Prostate gland (tissue), 2 donors: ENCODE data around the gene HSF2. TPM values are rescaled to one million over a fixed set of nuclear protein-coding genes. Genes with fewer than 3 reads are reported as not detected.

Experiments
- DNase-seq: peaks from one replicate; pipeline ENCODE4 v3.0.0-alpha.2; 2019; ENCODE audit warnings: low spot score
- H3K27ac ChIP-seq, 2 donors: fragments of 200-600 bp; sonication (generic); 2 replicates each; pipeline ENCODE4 v1.5.1; 2017 to 2019
- H3K27me3 ChIP-seq: fragments of 200-600 bp; sonication (generic); replicated peaks from 2 replicates; pipeline ENCODE4 v1.5.1; 2019; ENCODE audit not compliant: insufficient read depth
- H3K36me3 ChIP-seq, 2 donors: fragments of 200-600 bp; sonication (generic); 1 replicate in 1 of 2; 2 replicates in 1 of 2; pipeline versions ENCODE4 v1.5.1 to v1.8.1; 2017 to 2019
- H3K4me1 ChIP-seq: fragments of 200-600 bp; sonication (generic); replicated peaks from 2 replicates; pipeline ENCODE4 v1.5.1; 2019
- H3K4me3 ChIP-seq, 2 donors: fragments of 200-600 bp; sonication (generic); 2 replicates each; pipeline ENCODE4 v1.5.1; 2017 to 2019
- H3K9me3 ChIP-seq: fragments of 200-600 bp; sonication (generic); 2 replicates; pipeline ENCODE4 v1.5.1; 2017
- POLR2A ChIP-seq: fragments of 450-650 bp; IDR thresholded peaks from one replicate; pipeline ENCODE4 v1.6.1; 2016; ENCODE audit warnings: antibody characterized with exemption, mild to moderate bottlenecking
- POLR2AphosphoS5 ChIP-seq: sonication (generic); formaldehyde crosslinking; IDR thresholded peaks from one replicate; pipeline ENCODE4 v1.6.1; 2017; ENCODE audit warnings: antibody characterized with exemption
- WGBS: methylation state at CpG from one replicate; pipeline ENCODE4 v1.1.5; 2018; 5-methylcytosine and 5-hydroxymethylcytosine counted together
- intact Hi-C: fragments of 100-400 bp; cut with DNase I; formaldehyde crosslinking; loops from one replicate; pipeline ENCODE4 v1.14.2; 2022
- total RNA-seq, 2 donors: library from RNA; depleted of rRNA; stranded (reverse); fragments of >200 nt; gene quantifications; one replicate each; pipeline ENCODE4 v1.1.0, GENCODE V29; 2016
- TF ChIP-seq, protein P1 (sequence below), 4 experiments: fragments of 200-600 bp in 2 of 4; fragments of 450-650 bp in 2 of 4; sonication (generic) in 2 of 4; IDR thresholded peaks; 1 replicate in 3 of 4; 2 replicates in 1 of 4; pipeline ENCODE4 v1.5.1; 2016 to 2019; ENCODE audit warnings: antibody characterized with exemption in 4 of 4, mild to moderate bottlenecking in 2 of 4, moderate library complexity in 2 of 4

HSF2 gene
- total RNA-seq, 2 donors from 2014 or later, result 13.8 to 59.5 TPM

DNA sequence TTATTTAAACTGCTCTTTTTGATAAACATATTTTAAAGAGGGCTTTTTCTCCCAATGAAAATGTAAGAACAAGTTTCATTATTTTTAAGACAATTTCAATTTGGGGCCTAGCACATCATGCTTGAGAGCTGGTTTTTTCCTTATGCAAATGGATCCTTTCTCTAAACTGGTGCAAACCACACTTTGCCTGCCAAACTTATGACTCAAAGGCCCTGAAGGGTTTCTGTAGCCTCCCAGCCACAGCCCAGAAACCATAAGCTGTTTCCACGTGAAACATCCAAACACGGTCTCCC, 451 bp upstream of the HSF2 start:
- H3K27ac ChIP-seq, result peak overlapping the region; percentile 46 to 84
- WGBS, result 0% methylated on average over 2 of the region's 2 CpGs
- peak overlapping the region; percentile 89 to 99 for H3K4me3 ChIP-seq

DNA sequence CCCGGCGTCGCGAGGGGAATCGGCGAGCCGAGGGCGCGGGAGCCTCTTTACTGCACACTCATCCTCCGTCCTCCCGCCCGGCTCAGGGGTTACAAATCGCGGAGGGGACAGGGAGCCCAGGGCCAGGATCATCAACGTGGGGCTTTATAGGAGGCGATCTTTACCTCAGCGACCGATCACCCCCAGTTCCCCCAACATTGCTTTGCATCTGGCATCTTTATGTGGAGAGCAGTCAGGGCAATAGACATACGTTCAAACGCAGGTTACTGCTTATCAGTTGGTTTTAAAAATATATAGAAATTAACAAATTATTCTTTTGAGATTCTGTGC, 634 bp downstream of the HSF2 start:
- intact Hi-C loops, result no loop called here
- Histone ChIP-seq H3K9me3 (no peaks in the 10 kb centered on the region), H3K27me3 (no peaks in the 10 kb centered on the region), H3K36me3 (no peaks in the 10 kb centered on the region), H3K4me3 (peak overlapping the region; percentile 89 to 99), H3K27ac (peak overlapping the region; percentile 80 to 84), H3K4me1 (no peaks in the 10 kb centered on the region)
- under 1% methylated on average over 14 of the region's 20 CpGs for WGBS
- no peak for DNase-seq
- TF ChIP-seq, protein P1, sequence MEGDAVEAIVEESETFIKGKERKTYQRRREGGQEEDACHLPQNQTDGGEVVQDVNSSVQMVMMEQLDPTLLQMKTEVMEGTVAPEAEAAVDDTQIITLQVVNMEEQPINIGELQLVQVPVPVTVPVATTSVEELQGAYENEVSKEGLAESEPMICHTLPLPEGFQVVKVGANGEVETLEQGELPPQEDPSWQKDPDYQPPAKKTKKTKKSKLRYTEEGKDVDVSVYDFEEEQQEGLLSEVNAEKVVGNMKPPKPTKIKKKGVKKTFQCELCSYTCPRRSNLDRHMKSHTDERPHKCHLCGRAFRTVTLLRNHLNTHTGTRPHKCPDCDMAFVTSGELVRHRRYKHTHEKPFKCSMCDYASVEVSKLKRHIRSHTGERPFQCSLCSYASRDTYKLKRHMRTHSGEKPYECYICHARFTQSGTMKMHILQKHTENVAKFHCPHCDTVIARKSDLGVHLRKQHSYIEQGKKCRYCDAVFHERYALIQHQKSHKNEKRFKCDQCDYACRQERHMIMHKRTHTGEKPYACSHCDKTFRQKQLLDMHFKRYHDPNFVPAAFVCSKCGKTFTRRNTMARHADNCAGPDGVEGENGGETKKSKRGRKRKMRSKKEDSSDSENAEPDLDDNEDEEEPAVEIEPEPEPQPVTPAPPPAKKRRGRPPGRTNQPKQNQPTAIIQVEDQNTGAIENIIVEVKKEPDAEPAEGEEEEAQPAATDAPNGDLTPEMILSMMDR (IDR thresholded peaks at IDR 0.05), result no peak
- TF ChIP-seq POLR2AphosphoS5, result no peak
- TF ChIP-seq POLR2A, result no peak

More for the DNA sequence above, 451 bp upstream of the HSF2 start:
- no peaks in the 10 kb centered on the region for H3K27me3 ChIP-seq
- no peaks in the 10 kb centered on the region for H3K36me3 ChIP-seq
- TF ChIP-seq POLR2AphosphoS5, result no peak
- TF ChIP-seq, protein P1 (IDR thresholded peaks at IDR 0.05), result no peak
- TF ChIP-seq POLR2A, result no peak
- intact Hi-C loops, result loop anchor here (2.0 kb wide), 1 partner anchor 72 kb away; the partner anchor contains the start of gene SERINC1
- H3K4me1 ChIP-seq, result no peaks in the 10 kb centered on the region
- H3K9me3 ChIP-seq, result no peaks in the 10 kb centered on the region
- DNase-seq, result no peak

DNA sequence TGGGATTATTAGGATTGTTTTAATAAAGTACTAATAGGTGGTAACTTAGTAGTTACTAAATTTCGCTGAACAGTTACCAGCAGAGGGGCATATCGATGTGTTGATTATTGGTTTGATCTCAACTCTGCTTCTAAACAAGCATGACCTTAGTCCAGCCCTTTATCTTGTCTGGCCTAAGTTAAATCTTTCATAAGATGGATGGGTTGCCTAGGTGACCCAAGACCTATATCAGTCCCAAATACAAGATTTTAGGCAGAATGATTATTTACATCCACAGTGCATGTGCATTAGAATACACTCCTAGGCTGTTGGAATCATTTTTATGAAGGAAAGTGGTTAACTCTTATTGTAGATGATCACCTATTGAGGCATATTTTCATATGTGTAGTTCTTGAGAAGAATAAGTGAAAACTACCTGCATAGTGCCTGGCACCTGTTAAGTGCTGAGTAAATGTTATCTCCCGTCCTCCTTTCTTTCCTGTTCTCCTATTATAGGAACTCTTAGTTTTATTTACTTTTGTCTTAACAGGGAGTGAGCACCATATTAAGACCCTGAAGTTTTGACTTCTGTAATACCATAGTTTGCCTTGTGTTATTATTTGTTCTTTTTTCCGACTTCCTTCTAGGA, 1.1 kb downstream of the HSF2 start:
- intact Hi-C loops, result no loop called here
- no peaks in the 10 kb centered on the region for H3K36me3 ChIP-seq
- TF ChIP-seq POLR2AphosphoS5, result no peak
- no peak for TF ChIP-seq POLR2A
- TF ChIP-seq, protein P1 (IDR thresholded peaks at IDR 0.05), result no peak
- WGBS, result 24% methylated on average over 4 of the region's 4 CpGs
- no peaks in the 10 kb centered on the region for H3K9me3 ChIP-seq
- H3K27me3 ChIP-seq, result no peaks in the 10 kb centered on the region
- no peaks in the 10 kb centered on the region for H3K4me1 ChIP-seq
- DNase-seq, result no peak
- H3K4me3 ChIP-seq, result peak overlapping the region; percentile 89 to 99
- peak overlapping the region in 1 of 2 donors; percentile 80 for H3K27ac ChIP-seq

DNA sequence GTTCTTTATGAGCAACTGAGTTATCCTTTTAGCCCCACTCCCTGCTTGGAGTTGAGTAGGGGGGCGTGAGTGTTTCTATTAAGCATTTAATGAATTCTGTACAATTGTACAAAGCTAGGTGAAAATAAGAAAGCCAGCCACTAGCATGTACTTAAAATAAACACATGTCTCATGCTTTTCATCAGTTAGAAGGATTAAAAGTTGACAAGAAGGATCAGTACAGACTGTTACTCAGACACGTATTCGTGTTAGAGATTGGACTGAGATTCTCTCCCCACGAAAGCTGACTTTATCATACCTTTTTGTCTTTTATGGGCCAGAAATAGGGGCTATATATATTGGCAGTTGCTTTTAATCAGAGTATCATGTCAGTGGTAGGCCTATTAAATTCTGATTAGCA, 1.7 kb downstream of the HSF2 start:
- intact Hi-C loops, result no loop called here
- no peak overlapping the region for H3K27ac ChIP-seq

DNA sequence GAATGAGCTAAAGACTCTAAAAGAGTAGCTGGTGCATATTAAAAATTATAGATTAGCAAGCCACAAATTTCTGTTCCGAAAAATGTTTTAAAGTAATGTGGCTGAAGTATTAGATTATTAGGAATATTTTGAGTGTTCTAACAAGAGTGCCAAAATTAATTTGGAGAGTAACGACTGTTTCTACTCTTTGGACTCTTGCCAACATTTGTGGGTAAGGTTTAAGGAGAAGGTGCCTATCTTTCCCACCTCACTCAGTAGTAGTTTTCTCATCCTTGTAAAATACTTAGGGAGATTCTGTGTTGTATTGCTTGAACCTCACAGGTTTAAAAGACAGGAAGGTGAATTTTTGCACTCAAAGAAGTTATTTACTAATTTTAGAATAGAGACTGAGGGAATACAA, 5.0 kb downstream of the HSF2 start:
- WGBS, result 63% methylated on average over 2 of the region's 2 CpGs
- intact Hi-C loops, result no loop called here
- H3K4me1 ChIP-seq, result no peaks in the 10 kb centered on the region
- no peaks in the 10 kb centered on the region for H3K27me3 ChIP-seq
- H3K36me3 ChIP-seq, result no peaks in the 10 kb centered on the region
- no peak overlapping the region for H3K27ac ChIP-seq
- H3K4me3 ChIP-seq, result no peak overlapping the region
- no peak for DNase-seq
- TF ChIP-seq POLR2AphosphoS5, result no peak
- no peaks in the 10 kb centered on the region for H3K9me3 ChIP-seq

More for the DNA sequence above, 1.7 kb downstream of the HSF2 start:
- no peaks in the 10 kb centered on the region for H3K36me3 ChIP-seq
- no peak for DNase-seq
- no peaks in the 10 kb centered on the region for H3K27me3 ChIP-seq
- 53% methylated on average over 4 of the region's 4 CpGs for WGBS
- peak overlapping the region in 1 of 2 donors; percentile 89 for H3K4me3 ChIP-seq
- no peaks in the 10 kb centered on the region for H3K4me1 ChIP-seq
- H3K9me3 ChIP-seq, result no peaks in the 10 kb centered on the region
- TF ChIP-seq POLR2AphosphoS5 (no peak), POLR2A (no peak)
- TF ChIP-seq, protein P1 (IDR thresholded peaks at IDR 0.05), result no peak
